Measurements from ENCODE around the gene DNAJC1. TPM values are rescaled to one million over a fixed set of nuclear protein-coding genes. Genes with fewer than 3 reads are reported as not detected.
"Not testable (repeated sequence)": the region's sequence is repeated elsewhere in the genome, so short reads cannot be mapped to it uniquely, and the experiment has no call there.

DNAJC1 gene
- total RNA-seq, 2 donors from 2014 or later = 27.4 to 33.8 TPM

DNA sequence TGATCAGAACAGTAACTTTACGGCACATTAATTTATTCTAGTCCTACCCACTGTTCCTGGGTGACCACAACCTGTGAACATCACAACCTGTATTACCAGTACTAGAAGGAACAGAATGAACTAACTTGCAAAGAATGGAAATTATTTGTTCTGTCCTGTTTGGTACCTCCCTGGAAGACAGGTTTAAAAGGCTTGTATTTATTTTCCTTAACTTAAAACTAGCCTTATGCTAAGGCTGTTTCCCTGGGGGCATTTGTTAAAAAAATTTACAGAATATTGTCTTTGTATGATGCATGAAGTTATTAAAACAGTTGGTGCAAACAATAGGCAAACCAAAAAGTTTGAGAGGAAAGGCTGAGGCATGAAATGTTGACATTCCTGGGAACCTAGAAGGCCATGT lies 132.7 kb downstream of the DNAJC1 start:
- Histone ChIP-seq H3K9ac (ENCODE audit: low read depth in 2 of 2, low read length in 2 of 2) (no peak overlapping the region), H3K36me3 (no peaks in the 10 kb centered on the region), H3K27me3 (no peaks in the 10 kb centered on the region), H3K4me3 (no peak overlapping the region), H3K27ac (no peak overlapping the region), H3K4me1 (no peaks in the 10 kb centered on the region), H3K9me3 (no peaks in the 10 kb centered on the region)
- no peak for DNase-seq
- intact Hi-C loops (cut with DNase I) = no loop called here
- TF ChIP-seq, protein P1, sequence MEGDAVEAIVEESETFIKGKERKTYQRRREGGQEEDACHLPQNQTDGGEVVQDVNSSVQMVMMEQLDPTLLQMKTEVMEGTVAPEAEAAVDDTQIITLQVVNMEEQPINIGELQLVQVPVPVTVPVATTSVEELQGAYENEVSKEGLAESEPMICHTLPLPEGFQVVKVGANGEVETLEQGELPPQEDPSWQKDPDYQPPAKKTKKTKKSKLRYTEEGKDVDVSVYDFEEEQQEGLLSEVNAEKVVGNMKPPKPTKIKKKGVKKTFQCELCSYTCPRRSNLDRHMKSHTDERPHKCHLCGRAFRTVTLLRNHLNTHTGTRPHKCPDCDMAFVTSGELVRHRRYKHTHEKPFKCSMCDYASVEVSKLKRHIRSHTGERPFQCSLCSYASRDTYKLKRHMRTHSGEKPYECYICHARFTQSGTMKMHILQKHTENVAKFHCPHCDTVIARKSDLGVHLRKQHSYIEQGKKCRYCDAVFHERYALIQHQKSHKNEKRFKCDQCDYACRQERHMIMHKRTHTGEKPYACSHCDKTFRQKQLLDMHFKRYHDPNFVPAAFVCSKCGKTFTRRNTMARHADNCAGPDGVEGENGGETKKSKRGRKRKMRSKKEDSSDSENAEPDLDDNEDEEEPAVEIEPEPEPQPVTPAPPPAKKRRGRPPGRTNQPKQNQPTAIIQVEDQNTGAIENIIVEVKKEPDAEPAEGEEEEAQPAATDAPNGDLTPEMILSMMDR (IDR thresholded peaks at IDR 0.05) = no peak

DNA sequence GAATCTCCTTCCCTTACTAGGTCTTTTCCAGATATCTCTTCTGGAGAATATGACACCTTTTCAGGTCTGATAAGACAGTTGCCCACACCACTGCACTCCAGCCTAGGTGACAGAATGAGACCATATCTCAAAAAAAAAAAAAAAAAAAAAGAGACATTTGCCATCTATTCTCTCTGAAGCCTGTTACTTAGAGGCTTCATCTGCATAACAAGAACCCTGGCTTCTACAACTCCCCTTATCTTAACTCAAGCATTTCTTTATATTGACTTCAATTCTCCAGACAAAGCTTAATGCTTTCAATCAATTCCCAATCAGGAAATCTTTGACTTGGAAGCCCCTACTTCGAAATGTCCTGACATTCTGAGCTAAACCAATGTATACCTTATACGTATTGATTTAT lies 134.4 kb downstream of the DNAJC1 start:
- H3K9me3 ChIP-seq; H3K27me3 ChIP-seq; intact Hi-C loops (cut with DNase I); H3K27ac ChIP-seq; H3K36me3 ChIP-seq; H3K9ac ChIP-seq (ENCODE audit: low read depth in 2 of 2, low read length in 2 of 2); H3K4me1 ChIP-seq; H3K4me3 ChIP-seq; DNase-seq: not testable (repeated sequence)

DNA sequence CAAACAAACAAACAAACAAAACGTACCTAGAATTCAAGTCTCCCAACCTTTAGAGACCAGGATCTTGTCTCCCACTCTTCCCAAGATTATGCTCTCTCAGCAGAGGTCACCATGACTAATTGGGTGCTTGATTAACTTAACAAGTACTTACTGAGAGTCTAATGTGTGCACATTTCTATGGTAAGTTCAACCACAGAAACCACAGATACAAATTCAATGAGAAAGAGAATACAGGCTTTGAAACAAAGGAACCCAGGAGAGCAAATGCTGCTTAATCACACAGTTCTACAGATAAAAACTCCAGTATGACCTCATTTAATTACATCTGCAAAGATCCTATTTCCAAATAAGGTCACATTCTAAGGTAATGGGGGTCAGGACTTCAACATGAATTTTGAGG lies 142.8 kb downstream of the DNAJC1 start:
- Histone ChIP-seq H3K4me3 (no peak overlapping the region), H3K4me1 (no peaks in the 10 kb centered on the region), H3K36me3 (no peaks in the 10 kb centered on the region), H3K9me3 (no peaks in the 10 kb centered on the region), H3K27ac (no peak overlapping the region), H3K27me3 (no peaks in the 10 kb centered on the region), H3K9ac (ENCODE audit: low read depth in 2 of 2, low read length in 2 of 2) (no peak overlapping the region)
- intact Hi-C loops (cut with DNase I) = no loop called here
- TF ChIP-seq, protein P1 (IDR thresholded peaks at IDR 0.05) = no peak
- no peak for DNase-seq

DNA sequence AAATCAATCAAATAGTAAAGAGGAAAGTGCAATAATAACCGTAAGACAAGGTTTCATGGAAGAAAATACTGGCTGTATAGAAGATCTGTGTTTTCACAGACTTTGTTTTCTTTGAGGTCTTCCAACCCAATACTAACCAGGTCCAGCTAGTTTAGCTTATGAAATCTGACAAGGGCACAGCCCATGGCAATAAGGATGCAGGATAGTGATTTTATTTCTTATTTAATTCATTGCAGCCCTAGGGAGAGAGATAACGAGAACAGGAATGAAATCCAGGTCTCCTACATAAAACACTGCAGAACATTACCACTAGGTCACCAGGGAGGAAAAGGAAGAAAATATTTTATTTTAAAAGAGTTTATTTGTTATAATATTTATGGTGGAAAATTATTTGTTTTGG lies 145.1 kb downstream of the DNAJC1 start:
- Histone ChIP-seq H3K4me3 (no peak overlapping the region), H3K4me1 (no peaks in the 10 kb centered on the region), H3K27ac (no peak overlapping the region), H3K27me3 (no peaks in the 10 kb centered on the region), H3K36me3 (no peaks in the 10 kb centered on the region), H3K9ac (ENCODE audit: low read depth in 2 of 2, low read length in 2 of 2) (no peak overlapping the region), H3K9me3 (no peaks in the 10 kb centered on the region)
- TF ChIP-seq, protein P1 (IDR thresholded peaks at IDR 0.05) = no peak
- DNase-seq = no peak
- intact Hi-C loops (cut with DNase I) = no loop called here

DNA sequence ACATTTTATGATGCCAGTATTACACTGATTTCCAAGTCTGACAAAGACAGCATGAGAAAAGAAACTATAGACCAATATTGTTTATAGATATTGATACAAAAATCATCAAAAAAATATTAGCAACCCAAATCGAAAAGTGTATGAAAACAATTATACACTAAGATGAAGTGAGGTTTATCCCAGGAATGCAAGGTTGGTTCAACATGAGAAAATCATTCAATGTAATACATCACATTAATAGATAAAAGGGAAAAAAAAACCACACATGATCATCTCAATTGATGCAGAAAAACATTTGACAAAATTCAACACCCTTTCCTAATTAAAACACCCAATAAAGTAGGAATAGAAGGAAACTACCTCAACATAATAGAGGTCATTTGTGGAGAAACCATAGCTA lies 153.9 kb downstream of the DNAJC1 start:
- no peaks in the 10 kb centered on the region for H3K9me3 ChIP-seq
- H3K36me3 ChIP-seq = no peaks in the 10 kb centered on the region
- H3K9ac ChIP-seq (ENCODE audit: low read depth in 2 of 2, low read length in 2 of 2) = no peak overlapping the region
- TF ChIP-seq, protein P1 (IDR thresholded peaks at IDR 0.05) = no peak
- DNase-seq = no peak
- H3K4me1 ChIP-seq = no peaks in the 10 kb centered on the region
- intact Hi-C loops (cut with DNase I) = no loop called here
- no peaks in the 10 kb centered on the region for H3K27me3 ChIP-seq
- H3K27ac ChIP-seq = no peak overlapping the region
- no peak overlapping the region for H3K4me3 ChIP-seq

DNA sequence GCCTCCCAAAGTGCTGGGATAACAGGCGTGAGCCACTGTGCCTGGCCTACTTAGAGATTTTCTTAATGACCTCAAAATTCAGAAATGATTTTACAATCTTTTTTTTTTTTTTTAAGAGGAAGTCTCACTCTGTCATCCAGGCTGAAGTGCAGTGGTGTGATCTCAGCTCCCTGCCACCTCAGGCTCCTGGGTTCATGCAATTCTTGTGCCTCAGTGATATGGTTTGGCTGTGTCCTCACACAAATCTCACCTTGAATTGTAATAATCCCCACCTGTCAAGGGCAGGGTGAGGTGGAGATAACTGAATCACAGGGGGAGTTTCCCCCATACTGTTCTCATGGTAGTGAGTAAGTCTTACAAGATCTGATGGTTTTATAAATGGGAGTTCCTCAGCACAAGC lies 159.9 kb downstream of the DNAJC1 start:
- no peak overlapping the region for H3K9ac ChIP-seq (ENCODE audit: low read depth in 2 of 2, low read length in 2 of 2)
- no peaks in the 10 kb centered on the region for H3K36me3 ChIP-seq
- no peak overlapping the region for H3K27ac ChIP-seq
- no peak for DNase-seq
- no peak overlapping the region for H3K4me3 ChIP-seq
- H3K9me3 ChIP-seq = no peaks in the 10 kb centered on the region
- intact Hi-C loops (cut with DNase I) = no loop called here
- no peaks in the 10 kb centered on the region for H3K27me3 ChIP-seq
- no peaks in the 10 kb centered on the region for H3K4me1 ChIP-seq
- TF ChIP-seq, protein P1 (IDR thresholded peaks at IDR 0.05) = no peak

DNA sequence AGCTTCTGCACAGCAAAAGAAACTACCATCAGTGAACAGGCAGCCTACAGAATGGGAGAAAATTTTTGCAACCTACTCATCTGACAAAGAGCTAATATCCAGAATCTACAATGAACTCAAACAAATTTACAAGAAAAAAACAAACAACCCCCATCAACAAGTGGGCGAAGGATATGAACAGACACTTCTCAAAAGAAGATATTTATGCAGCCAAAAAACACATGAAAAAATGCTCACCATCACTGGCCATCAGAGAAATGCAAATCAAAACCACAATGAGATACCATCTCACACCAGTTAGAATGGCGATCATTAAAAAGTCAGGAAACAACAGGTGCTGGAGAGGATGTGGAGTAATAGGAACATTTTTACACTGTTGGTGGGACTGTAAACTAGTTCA lies 162.3 kb downstream of the DNAJC1 start:
- H3K27me3 ChIP-seq; H3K36me3 ChIP-seq; DNase-seq; H3K4me1 ChIP-seq; H3K4me3 ChIP-seq; H3K9me3 ChIP-seq; intact Hi-C loops (cut with DNase I); H3K27ac ChIP-seq; H3K9ac ChIP-seq (ENCODE audit: low read depth in 2 of 2, low read length in 2 of 2): not testable (repeated sequence)

DNA sequence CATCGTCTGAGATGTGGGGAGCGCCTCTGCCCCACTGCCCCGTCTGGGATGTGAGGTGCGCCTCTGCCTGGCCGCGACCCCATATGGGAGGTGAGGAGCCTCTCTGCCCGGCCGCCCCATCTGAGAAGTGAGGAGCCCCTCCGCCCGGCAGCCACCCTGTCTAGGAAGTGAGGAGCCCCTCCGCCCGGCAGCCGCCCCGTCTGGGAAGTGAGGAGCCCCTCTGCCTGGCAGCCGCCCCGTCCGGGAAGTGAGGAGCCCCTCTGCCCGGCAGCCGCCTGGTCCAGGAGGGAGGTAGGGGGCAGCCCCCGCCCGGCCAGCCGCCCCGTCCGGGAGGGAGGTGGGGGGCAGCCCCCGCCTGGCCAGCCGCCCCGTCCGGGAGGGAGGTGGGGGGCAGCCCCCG lies 166.0 kb downstream of the DNAJC1 start:
- H3K4me3 ChIP-seq; H3K27ac ChIP-seq; H3K36me3 ChIP-seq; H3K27me3 ChIP-seq; H3K9me3 ChIP-seq; H3K9ac ChIP-seq (ENCODE audit: low read depth in 2 of 2, low read length in 2 of 2); H3K4me1 ChIP-seq; DNase-seq; intact Hi-C loops (cut with DNase I): not testable (repeated sequence)

DNA sequence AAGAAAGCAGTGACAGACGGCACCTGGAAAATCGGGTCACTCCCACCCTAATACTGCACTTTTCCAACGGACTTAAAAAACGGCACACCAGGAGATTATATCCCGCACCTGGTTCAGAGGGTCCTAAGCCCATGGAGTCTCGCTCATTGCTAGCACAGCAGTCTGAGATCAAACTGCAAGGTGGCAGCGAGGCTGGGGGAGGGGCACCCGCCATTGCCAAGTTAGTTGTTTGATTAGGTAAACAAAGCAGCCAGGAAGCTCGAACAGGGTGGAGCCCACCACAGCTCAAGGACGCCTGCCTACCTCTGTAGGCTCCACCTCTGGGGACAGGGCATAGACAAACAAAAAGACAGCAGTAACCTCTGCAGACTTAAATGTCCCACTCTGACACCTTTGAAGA lies 169.0 kb downstream of the DNAJC1 start:
- H3K4me3 ChIP-seq; DNase-seq; H3K27me3 ChIP-seq; H3K4me1 ChIP-seq; H3K27ac ChIP-seq; H3K9ac ChIP-seq (ENCODE audit: low read depth in 2 of 2, low read length in 2 of 2); H3K36me3 ChIP-seq; intact Hi-C loops (cut with DNase I); H3K9me3 ChIP-seq: not testable (repeated sequence)

Measured in colonic mucosa (tissue), 4 donors.